ENCODE data around the gene CRYBG3. TPM values are rescaled to one million over a fixed set of nuclear protein-coding genes. Genes with fewer than 3 reads are reported as not detected.

CRYBG3 gene
- total and polyA plus RNA-seq, 2 donors from 2014 or later, result 3.1 to 20.7 TPM

GRCh38 chr3:97987306-97987705, 165.5 kb downstream of the CRYBG3 start:
- FAIRE-seq (no peak), DNase-seq (no peak)
- Histone ChIP-seq H3K27me3 (ENCODE audit: control insufficient read depth, insufficient read depth, low read length) (no peaks in the 10 kb centered on the region), H3K9me3 (ENCODE audit: control insufficient read depth in 2 of 3, insufficient read depth in 1 of 3, low read length in 3 of 3) (no peaks in the 10 kb centered on the region), H3K4me1 (ENCODE audit: control insufficient read depth in 2 of 3, insufficient read depth in 2 of 3, low read depth in 1 of 3, low read length in 3 of 3) (peaks cover 0 to 4% (median 0%) of the 10 kb centered on the region in 3 donors), H3K9ac (ENCODE audit: low read length in 3 of 3) (no peak overlapping the region), H3K4me3 (ENCODE audit: low read length in 3 of 3) (no peak overlapping the region), H3K27ac (ENCODE audit: low read depth in 2 of 2, low read length in 2 of 2) (no peak overlapping the region), H3K36me3 (ENCODE audit: control insufficient read depth in 2 of 3, insufficient read depth in 3 of 3, low read length in 3 of 3) (no peaks in the 10 kb centered on the region)
- TF ChIP-seq, protein P1, sequence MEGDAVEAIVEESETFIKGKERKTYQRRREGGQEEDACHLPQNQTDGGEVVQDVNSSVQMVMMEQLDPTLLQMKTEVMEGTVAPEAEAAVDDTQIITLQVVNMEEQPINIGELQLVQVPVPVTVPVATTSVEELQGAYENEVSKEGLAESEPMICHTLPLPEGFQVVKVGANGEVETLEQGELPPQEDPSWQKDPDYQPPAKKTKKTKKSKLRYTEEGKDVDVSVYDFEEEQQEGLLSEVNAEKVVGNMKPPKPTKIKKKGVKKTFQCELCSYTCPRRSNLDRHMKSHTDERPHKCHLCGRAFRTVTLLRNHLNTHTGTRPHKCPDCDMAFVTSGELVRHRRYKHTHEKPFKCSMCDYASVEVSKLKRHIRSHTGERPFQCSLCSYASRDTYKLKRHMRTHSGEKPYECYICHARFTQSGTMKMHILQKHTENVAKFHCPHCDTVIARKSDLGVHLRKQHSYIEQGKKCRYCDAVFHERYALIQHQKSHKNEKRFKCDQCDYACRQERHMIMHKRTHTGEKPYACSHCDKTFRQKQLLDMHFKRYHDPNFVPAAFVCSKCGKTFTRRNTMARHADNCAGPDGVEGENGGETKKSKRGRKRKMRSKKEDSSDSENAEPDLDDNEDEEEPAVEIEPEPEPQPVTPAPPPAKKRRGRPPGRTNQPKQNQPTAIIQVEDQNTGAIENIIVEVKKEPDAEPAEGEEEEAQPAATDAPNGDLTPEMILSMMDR (IDR thresholded peaks at IDR 0.05; ENCODE audit: borderline replicate concordance, extremely low read depth, insufficient read depth), result no peak
- intact Hi-C loops (cut with DNase I), result no loop called here

GRCh38 chr3:97988784-97989568, 167.2 kb downstream of the CRYBG3 start:
- DNase-seq, result no peak
- H3K27ac ChIP-seq (ENCODE audit: low read depth in 2 of 2, low read length in 2 of 2), result no peak overlapping the region
- H3K27me3 ChIP-seq (ENCODE audit: control insufficient read depth, insufficient read depth, low read length), result no peaks in the 10 kb centered on the region
- FAIRE-seq, result no peak
- TF ChIP-seq, protein P1 (IDR thresholded peaks at IDR 0.05; ENCODE audit: borderline replicate concordance, extremely low read depth, insufficient read depth), result no peak
- intact Hi-C loops (cut with DNase I), result no loop called here
- no peaks in the 10 kb centered on the region for H3K36me3 ChIP-seq (ENCODE audit: control insufficient read depth in 2 of 3, insufficient read depth in 3 of 3, low read length in 3 of 3)
- no peak overlapping the region for H3K9ac ChIP-seq (ENCODE audit: low read length in 3 of 3)
- H3K9me3 ChIP-seq (ENCODE audit: control insufficient read depth in 2 of 3, insufficient read depth in 1 of 3, low read length in 3 of 3), result no peaks in the 10 kb centered on the region
- H3K4me3 ChIP-seq (ENCODE audit: low read length in 3 of 3), result no peak overlapping the region
- H3K4me1 ChIP-seq (ENCODE audit: control insufficient read depth in 2 of 3, insufficient read depth in 2 of 3, low read depth in 1 of 3, low read length in 3 of 3), result no peaks in the 10 kb centered on the region

- Histone ChIP-seq H3K9me3 (ENCODE audit: control insufficient read depth in 2 of 3, insufficient read depth in 1 of 3, low read length in 3 of 3) (no peaks in the 10 kb centered on the region), H3K9ac (ENCODE audit: low read length in 3 of 3) (no peak overlapping the region), H3K27me3 (ENCODE audit: control insufficient read depth, insufficient read depth, low read length) (no peaks in the 10 kb centered on the region), H3K27ac (ENCODE audit: low read depth in 2 of 2, low read length in 2 of 2) (no peak overlapping the region), H3K4me1 (ENCODE audit: control insufficient read depth in 2 of 3, insufficient read depth in 2 of 3, low read depth in 1 of 3, low read length in 3 of 3) (no peaks in the 10 kb centered on the region), H3K4me3 (ENCODE audit: low read length in 3 of 3) (no peak overlapping the region), H3K36me3 (ENCODE audit: control insufficient read depth in 2 of 3, insufficient read depth in 3 of 3, low read length in 3 of 3) (no peaks in the 10 kb centered on the region)
- TF ChIP-seq, protein P1 (IDR thresholded peaks at IDR 0.05; ENCODE audit: borderline replicate concordance, extremely low read depth, insufficient read depth), result no peak
- FAIRE-seq, result no peak
- intact Hi-C loops (cut with DNase I), result no loop called here
- no peak for DNase-seq
Observed at GRCh38 chr3:97990624-97991292, 168.9 kb downstream of the CRYBG3 start.

Data from kidney (tissue), 14 donors.